H1 (cell line): ENCODE results near the gene SPATA16. TPM values are rescaled to one million over a fixed set of nuclear protein-coding genes. Genes with fewer than 3 reads are reported as not detected.

Experiments
- CTCF ChIA-PET: fragments of 300-600 bp; sonication (Branson Sonifier 250); formaldehyde crosslinking; loops from one replicate; lab custom pipeline; 2021; ENCODE audit not compliant: partially characterized antibody; lab: Charles Lee
- POLR2A ChIA-PET: fragments of 300-600 bp; sonication (Branson Sonifier 250); formaldehyde crosslinking; loops from one replicate; lab custom pipeline; 2021; ENCODE audit warnings: inconsistent platforms; ENCODE audit not compliant: partially characterized antibody; lab: Charles Lee
- DNase-seq, 2 experiments: peaks; one replicate each; pipeline versions ENCODE4 v3.0.0 to v3.0.0-alpha.2; 2010 to 2022; ENCODE audit warnings: low spot score in 2 of 2, low read depth in 1 of 2, mixed read lengths in 1 of 2
- FAIRE-seq: peaks from 2 replicates; lab custom pipeline; 2011; peaks lifted over from hg19 to GRCh38; lab: Jason Lieb, UNC
- H2AFZ ChIP-seq: 2 replicates; pipeline ENCODE4 v1.8.1; 2012; ENCODE audit warnings: low read length, inconsistent platforms
- H2AK5ac ChIP-seq: 2 replicates; pipeline ENCODE4 v1.6.1; 2013; ENCODE audit warnings: low read depth, low read length
- H2BK120ac ChIP-seq: replicated peaks from 2 replicates; pipeline ENCODE3; 2013; ENCODE audit warnings: low read depth, low read length, inconsistent platforms
- H2BK12ac ChIP-seq: 2 replicates; pipeline ENCODE4 v1.6.1; 2013; ENCODE audit warnings: low read depth, low read length
- H2BK15ac ChIP-seq: 2 replicates; pipeline ENCODE4 v1.6.1; 2013; ENCODE audit warnings: low read length
- H2BK20ac ChIP-seq: 2 replicates; pipeline ENCODE4 v1.6.1; 2013; ENCODE audit warnings: low read length
- H2BK5ac ChIP-seq: 2 replicates; pipeline ENCODE4 v1.6.1; 2013; ENCODE audit warnings: low read depth, low read length
- H3K14ac ChIP-seq: 2 replicates; pipeline ENCODE4 v1.6.1; 2013; ENCODE audit warnings: inconsistent platforms; ENCODE audit not compliant: insufficient read length
- H3K18ac ChIP-seq: 2 replicates; pipeline ENCODE4 v1.6.1; 2013; ENCODE audit warnings: low read length; ENCODE audit errors: extremely low read depth
- H3K23ac ChIP-seq: 2 replicates; pipeline ENCODE4 v1.6.1; 2013; ENCODE audit warnings: inconsistent platforms; ENCODE audit not compliant: insufficient read length
- H3K23me2 ChIP-seq: 2 replicates; pipeline ENCODE4 v1.6.1; 2013; ENCODE audit warnings: low read depth, low read length
- H3K27ac ChIP-seq: 2 replicates; pipeline ENCODE4 v1.6.1; 2011; ENCODE audit warnings: low read depth, low read length, inconsistent platforms
- H3K27me3 ChIP-seq, 4 experiments: replicated peaks in 1 of 4; 1 replicate in 1 of 4; 2 replicates in 3 of 4; pipeline versions ENCODE4 v1.6.1 to v1.8.1; 2011 to 2013; ENCODE audit warnings: low read length in 3 of 4, mild to moderate bottlenecking in 3 of 4, inconsistent platforms in 2 of 4, mixed read lengths in 2 of 4, moderate library complexity in 1 of 4; ENCODE audit not compliant: control insufficient read depth in 3 of 4, insufficient read depth in 3 of 4; ENCODE audit errors: extremely low read depth in 1 of 4
- H3K36me3 ChIP-seq, 4 experiments: 2 replicates each; pipeline versions ENCODE4 v1.6.1 to v1.8.1; 2011 to 2013; ENCODE audit warnings: mild to moderate bottlenecking in 4 of 4, low read length in 3 of 4, moderate library complexity in 2 of 4, control low read depth in 1 of 4, inconsistent platforms in 1 of 4; ENCODE audit not compliant: insufficient read depth in 4 of 4, control insufficient read depth in 2 of 4
- H3K4ac ChIP-seq: replicated peaks from 2 replicates; pipeline ENCODE3; 2013; ENCODE audit warnings: low read length, low read depth, mixed read lengths, inconsistent platforms; ENCODE audit not compliant: insufficient read length
- H3K4me1 ChIP-seq, 4 experiments: replicated peaks in 1 of 4; 1 replicate in 1 of 4; 2 replicates in 3 of 4; pipeline versions ENCODE4 v1.6.1 to v1.8.1; 2011 to 2013; ENCODE audit warnings: low read length in 3 of 4, inconsistent platforms in 2 of 4, mixed read lengths in 1 of 4; ENCODE audit not compliant: insufficient read depth in 4 of 4, control insufficient read depth in 3 of 4
- H3K4me2 ChIP-seq, 2 experiments: 2 replicates each; pipeline versions ENCODE4 v1.6.1 to v1.8.1; 2011 to 2013; ENCODE audit warnings: low read depth in 2 of 2, low read length in 2 of 2, control low read depth in 1 of 2, inconsistent platforms in 1 of 2, mild to moderate bottlenecking in 1 of 2; ENCODE audit not compliant: insufficient read depth in 1 of 2
- H3K4me3 ChIP-seq, 4 experiments: fragments of 200-600, 300-600 bp in 1 of 4; sonication (generic), shearing (Covaris generic), sonication (Bioruptor Twin) in 1 of 4; 2 replicates each; pipeline versions ENCODE4 v1.5.1 to v1.8.1; 2011 to 2016; ENCODE audit warnings: low read length in 4 of 4, low read depth in 3 of 4, control low read depth in 2 of 4, inconsistent platforms in 2 of 4, mild to moderate bottlenecking in 2 of 4, mixed read lengths in 1 of 4, moderate library complexity in 1 of 4; ENCODE audit not compliant: insufficient read depth in 2 of 4; ENCODE audit errors: extremely low read depth in 1 of 4
- H3K56ac ChIP-seq: replicated peaks from 2 replicates; pipeline ENCODE3; 2013; ENCODE audit warnings: low read depth, mild to moderate bottlenecking, mixed read lengths, low read length, inconsistent platforms; ENCODE audit not compliant: insufficient read length
- H3K79me1 ChIP-seq: 2 replicates; pipeline ENCODE4 v1.6.1; 2013; ENCODE audit warnings: low read depth, low read length, control low read depth
- H3K79me2 ChIP-seq, 2 experiments: 2 replicates each; pipeline versions ENCODE4 v1.6.1 to v1.8.1; 2012 to 2013; ENCODE audit warnings: low read length in 2 of 2, mild to moderate bottlenecking in 2 of 2, inconsistent platforms in 1 of 2; ENCODE audit not compliant: insufficient read depth in 2 of 2, control insufficient read depth in 1 of 2
- H3K9ac ChIP-seq, 4 experiments: replicated peaks in 1 of 4; 1 replicate in 1 of 4; 2 replicates in 3 of 4; pipeline versions ENCODE4 v1.6.1 to v1.8.1; 2011 to 2013; ENCODE audit warnings: low read depth in 3 of 4, low read length in 3 of 4, control low read depth in 2 of 4, mild to moderate bottlenecking in 2 of 4, moderate library complexity in 2 of 4, inconsistent platforms in 1 of 4; ENCODE audit errors: extremely low read depth in 1 of 4
- H3K9me3 ChIP-seq, 2 experiments: 2 replicates each; pipeline versions ENCODE4 v1.6.1 to v1.8.1; 2012 to 2013; ENCODE audit warnings: mild to moderate bottlenecking in 2 of 2, moderate library complexity in 2 of 2, control low read depth in 1 of 2, inconsistent platforms in 1 of 2, low read depth in 1 of 2, low read length in 1 of 2, mixed read lengths in 1 of 2; ENCODE audit not compliant: insufficient read depth in 2 of 2
- H4K20me1 ChIP-seq, 2 experiments: replicated peaks in 1 of 2; 2 replicates each; pipeline versions ENCODE3 to v1.8.1; 2011 to 2013; ENCODE audit warnings: inconsistent platforms in 2 of 2, low read length in 2 of 2, mild to moderate bottlenecking in 1 of 2; ENCODE audit not compliant: insufficient read depth in 2 of 2, control insufficient read depth in 1 of 2
- H4K5ac ChIP-seq: 2 replicates; pipeline ENCODE4 v1.6.1; 2013; ENCODE audit warnings: low read length, low read depth, mixed read lengths, inconsistent platforms; ENCODE audit not compliant: insufficient read length
- H4K8ac ChIP-seq: 2 replicates; pipeline ENCODE4 v1.8.0; 2013; ENCODE audit warnings: mild to moderate bottlenecking, moderate library complexity, low read length, inconsistent platforms; ENCODE audit not compliant: insufficient read depth; ENCODE audit errors: extremely low read depth
- H4K91ac ChIP-seq: replicated peaks from 2 replicates; pipeline ENCODE3; 2013; ENCODE audit warnings: low read length, mixed read lengths, inconsistent platforms; ENCODE audit not compliant: insufficient read length
- ATF3 ChIP-seq: IDR thresholded peaks from 2 replicates; pipeline ENCODE4 v1.6.1; 2011; ENCODE audit warnings: low read depth, mild to moderate bottlenecking, low read length; ENCODE audit not compliant: insufficient read depth
- BACH1 ChIP-seq: IDR thresholded peaks from 2 replicates; pipeline ENCODE4 v1.6.1; 2012; ENCODE audit warnings: low read length, improper control_type of control experiment
- CBX8 ChIP-seq: fragments of 300-800, 300-1000 bp; sonication (generic); IDR thresholded peaks from 2 replicates; pipeline ENCODE4 v1.7.1; 2016; ENCODE audit warnings: low read depth, low read length, borderline replicate concordance
- HDAC6 ChIP-seq: IDR thresholded peaks from one replicate; pipeline ENCODE4 v1.7.1; 2012; ENCODE audit warnings: low read depth, mild to moderate bottlenecking, inconsistent platforms, low read length, moderate library complexity
- KDM1A ChIP-seq: fragments of 200-600, 300-600 bp; sonication (generic); IDR thresholded peaks from 2 replicates; pipeline ENCODE4 v1.7.1; 2016; ENCODE audit warnings: mild to moderate bottlenecking, low read length, borderline replicate concordance
- KDM5A ChIP-seq: fragments of 200-600 bp; IDR thresholded peaks from 2 replicates; pipeline ENCODE4 v1.7.1; 2012; ENCODE audit warnings: mild to moderate bottlenecking, low read length, inconsistent platforms, mixed read lengths
- MAFK ChIP-seq: IDR thresholded peaks from 2 replicates; pipeline ENCODE4 v1.6.1; 2012; ENCODE audit warnings: low read depth, mild to moderate bottlenecking, improper control_type of control experiment, low read length
- RNF2 ChIP-seq: fragments of 200-900, 300-1000 bp; sonication (generic); IDR thresholded peaks from 2 replicates; pipeline ENCODE4 v1.7.1; 2016; ENCODE audit warnings: borderline replicate concordance, low read depth, mild to moderate bottlenecking, antibody characterized with exemption, low read length; ENCODE audit not compliant: poor library complexity, severe bottlenecking; ENCODE audit errors: missing control alignments
- SAP30 ChIP-seq: fragments of 300-600 bp; sonication (generic); IDR thresholded peaks from 2 replicates; pipeline ENCODE4 v1.7.1; 2012; ENCODE audit warnings: low read length, moderate library complexity, mild to moderate bottlenecking, inconsistent platforms; ENCODE audit not compliant: insufficient read depth, insufficient replicate concordance
- SIN3A ChIP-seq, 2 experiments: IDR thresholded peaks in 1 of 2; conservative IDR thresholded peaks in 1 of 2; 2 replicates each; pipeline ENCODE4 v1.6.1; 2011 to 2012; ENCODE audit warnings: low read length in 2 of 2, improper control_type of control experiment in 1 of 2, low read depth in 1 of 2, mild to moderate bottlenecking in 1 of 2
- TCF12 ChIP-seq: IDR thresholded peaks from 2 replicates; pipeline ENCODE4 v1.6.1; 2011; ENCODE audit warnings: low read depth, mild to moderate bottlenecking, low read length
- TEAD4 ChIP-seq: IDR thresholded peaks from 2 replicates; pipeline ENCODE4 v1.6.1; 2012; ENCODE audit warnings: low read depth, low read length, inconsistent platforms, mixed read lengths
- WGBS, 2 experiments: shearing (Covaris generic) in 1 of 2; methylation state at CpG; one replicate each; pipeline versions ENCODE4 v1.1.6 to v1.1.7; 2013 to 2015; ENCODE audit warnings: low lambda C conversion rate in 2 of 2, mixed read lengths in 2 of 2, inconsistent platforms in 1 of 2, low coverage in 1 of 2, missing lambda C conversion rate in 1 of 2; ENCODE audit not compliant: insufficient replicate concordance in 2 of 2, insufficient coverage in 1 of 2, insufficient read length in 1 of 2; ENCODE audit errors: extremely low coverage in 1 of 2, missing lambda C conversion rate in 1 of 2; 5-methylcytosine and 5-hydroxymethylcytosine counted together
- polyA plus RNA-seq, 7 experiments: library from polyadenylated mRNA; depleted of rRNA in 3 of 7; stranded (reverse) in 5 of 7; unstranded in 2 of 7; fragments of >200 nt in 5 of 7; fragments of 200-250 nt in 2 of 7; gene quantifications; 1 replicate in 5 of 7; 2 replicates in 1 of 7; 4 replicates in 1 of 7; pipeline versions ENCODE4 v1.2.1 to v1.2.3, GENCODE V29; 2011 to 2013; ENCODE audit warnings: missing spikeins in 2 of 7, mixed read lengths in 2 of 7
- total RNA-seq: library from RNA; stranded (reverse); fragmentation: NEBNext Ultra II Directional; extraction: Animal tissue kit (Norgen Biotek cat#: 25700); gene quantifications from 2 replicates; pipeline ENCODE4 v1.2.1, GENCODE V29; 2021

The SPATA16 gene
- total and polyA plus RNA-seq, 2 of the 8 experiments (the other 6 are each of a cell fraction or from before 2014, with no cell fraction given) = 0.05 to 2.7 TPM

DNA sequence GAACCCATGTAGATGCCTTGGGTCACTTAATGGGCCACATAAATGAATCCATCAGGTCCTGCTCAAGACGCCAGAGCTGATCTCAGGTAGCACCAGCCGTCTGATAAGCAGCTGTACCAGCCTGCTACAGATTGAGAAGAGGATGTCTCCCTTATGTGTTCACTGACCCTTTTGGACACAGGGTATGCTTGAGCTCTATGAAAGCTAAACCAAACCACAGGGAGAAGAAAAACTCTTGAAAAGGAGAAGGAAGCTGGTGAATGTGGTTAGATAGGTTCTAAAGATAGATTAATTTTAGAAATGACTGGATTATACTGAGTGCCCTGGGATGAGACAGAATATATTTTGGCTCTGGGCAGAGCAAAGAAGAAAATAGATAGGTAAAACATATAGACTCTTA, 187.5 kb downstream of the SPATA16 start:
- no peaks in the 10 kb centered on the region for H3K27me3 ChIP-seq
- H2BK15ac ChIP-seq = no peak overlapping the region
- H3K4me1 ChIP-seq = no peaks in the 10 kb centered on the region
- no peak overlapping the region for H3K56ac ChIP-seq
- H3K79me1 ChIP-seq = no peaks in the 10 kb centered on the region
- 77% methylated on average over 2 of the region's 2 CpGs; no CpG with 5 or more reads in 1 of the 2 experiments for WGBS, 2 experiments
- no peaks in the 10 kb centered on the region for H4K20me1 ChIP-seq
- no peak overlapping the region for H3K9ac ChIP-seq
- no peak for FAIRE-seq
- no peak overlapping the region for H3K4me2 ChIP-seq
- CTCF ChIA-PET = interaction anchor here (0.6 to 1.5 kb wide), 2 partner anchors 37 to 1549 kb away, joined by 3 to 4 read pairs; no protein-coding TSS in a partner anchor
- no peak overlapping the region for H2AK5ac ChIP-seq
- H4K5ac ChIP-seq = no peak overlapping the region
- no peak overlapping the region for H3K4ac ChIP-seq
- no peaks in the 10 kb centered on the region for H3K79me2 ChIP-seq
- no peak overlapping the region for H2BK12ac ChIP-seq
- H3K18ac ChIP-seq = no peak overlapping the region
- no peak overlapping the region for H2AFZ ChIP-seq
- no peak overlapping the region for H2BK5ac ChIP-seq
- no peak overlapping the region for H4K91ac ChIP-seq
- H3K23me2 ChIP-seq = no peaks in the 10 kb centered on the region; the same call in 1 of the 2 replicates
- H3K4me3 ChIP-seq = no peak overlapping the region
- no peak overlapping the region for H3K23ac ChIP-seq
- no peaks in the 10 kb centered on the region for H3K9me3 ChIP-seq
- H2BK20ac ChIP-seq = no peak overlapping the region
- H3K14ac ChIP-seq = no peak overlapping the region
- no peak for DNase-seq
- no peak overlapping the region for H2BK120ac ChIP-seq
- no peak overlapping the region for H3K27ac ChIP-seq
- H4K8ac ChIP-seq = no peak overlapping the region
- no peaks in the 10 kb centered on the region for H3K36me3 ChIP-seq
- POLR2A ChIA-PET = no interaction called here
- TF ChIP-seq TCF12 = no peak
- TF ChIP-seq MAFK = no peak
- TF ChIP-seq ATF3 = no peak
- no peak for TF ChIP-seq SAP30
- no peak for TF ChIP-seq KDM1A
- no peak for TF ChIP-seq TEAD4
- no peak for TF ChIP-seq CBX8
- TF ChIP-seq RNF2 = no peak
- no peak for TF ChIP-seq KDM5A
- TF ChIP-seq HDAC6 = no peak
- no peak for TF ChIP-seq BACH1
- TF ChIP-seq SIN3A (conservative IDR thresholded peaks at IDR 0.05 in 1 of 2, IDR thresholded peaks at IDR 0.05 in 1 of 2; ENCODE audit: low read depth in 1 of 2, low read length in 2 of 2) = no peak
